ENCODE measurements around the gene HSH2D.
"Not testable (repeated sequence)": the region's sequence is repeated elsewhere in the genome, so short reads cannot be mapped to it uniquely, and the experiment has no call there.

Gene HSH2D, protein sequence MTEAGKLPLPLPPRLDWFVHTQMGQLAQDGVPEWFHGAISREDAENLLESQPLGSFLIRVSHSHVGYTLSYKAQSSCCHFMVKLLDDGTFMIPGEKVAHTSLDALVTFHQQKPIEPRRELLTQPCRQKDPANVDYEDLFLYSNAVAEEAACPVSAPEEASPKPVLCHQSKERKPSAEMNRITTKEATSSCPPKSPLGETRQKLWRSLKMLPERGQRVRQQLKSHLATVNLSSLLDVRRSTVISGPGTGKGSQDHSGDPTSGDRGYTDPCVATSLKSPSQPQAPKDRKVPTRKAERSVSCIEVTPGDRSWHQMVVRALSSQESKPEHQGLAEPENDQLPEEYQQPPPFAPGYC

DNA sequence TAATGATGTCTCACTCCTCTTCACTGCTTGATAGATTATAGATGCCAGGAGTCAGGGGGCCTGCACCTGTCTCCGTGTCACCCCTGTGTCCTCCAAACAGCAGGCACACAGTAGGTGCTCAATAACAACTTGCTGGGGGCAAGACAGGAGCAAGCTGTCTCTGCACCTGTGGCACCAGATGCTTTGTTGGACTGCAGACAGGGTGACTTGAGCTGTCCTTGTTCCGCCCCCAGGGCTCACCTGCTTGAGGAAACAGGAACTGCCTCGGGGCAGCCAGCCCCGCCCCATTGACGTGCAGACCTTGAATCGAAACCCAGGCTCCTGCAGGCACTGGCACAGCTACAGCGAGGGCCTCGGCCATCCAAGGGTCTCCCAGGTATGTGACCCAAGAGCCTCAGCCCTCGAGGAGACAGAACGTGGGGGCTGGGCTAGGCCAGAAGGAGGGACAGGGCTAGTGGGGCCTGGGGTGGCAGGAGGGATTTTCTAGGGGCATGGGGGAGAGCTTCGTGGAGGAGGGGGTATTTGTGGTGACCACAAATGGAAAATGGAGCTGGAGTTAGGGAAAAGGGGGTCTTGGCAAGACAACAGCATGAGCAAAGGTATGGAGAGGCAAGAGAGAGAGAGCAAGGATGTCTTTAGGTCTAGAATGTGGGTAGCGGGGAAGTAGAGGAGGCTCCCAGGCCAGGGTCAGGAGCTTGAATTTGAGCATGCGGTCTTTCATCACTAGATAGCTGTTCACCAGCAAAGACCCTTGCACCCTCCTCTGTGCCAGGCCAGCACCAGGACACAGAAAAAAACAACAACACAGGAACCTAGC is at the start of gene HSH2D:
Gene HSH2D, plus strand, starts transcription at position 287 of the 817 bp plus-strand sequence. CDS start 5,066 bp downstream, outside the sequence.
- H3K36me3 Mint-ChIP-seq (ENCODE audit: low read depth), result peaks cover 3% of the 10 kb centered on the region
- ATAC-seq (peak; percentile 94), DNase-seq (peak; percentile 78)
- peaks cover 2% of the 10 kb centered on the region for H3K27me3 Mint-ChIP-seq
- peak within 1 kb of the TSS; percentile 96 for H3K27ac Mint-ChIP-seq
- no peaks in the 10 kb centered on the region for H3K9me3 Mint-ChIP-seq
- H3K4me3 Mint-ChIP-seq, result peak within 1 kb of the TSS; percentile 94
- H3K4me1 Mint-ChIP-seq, result peaks cover 52% of the 10 kb centered on the region

DNA sequence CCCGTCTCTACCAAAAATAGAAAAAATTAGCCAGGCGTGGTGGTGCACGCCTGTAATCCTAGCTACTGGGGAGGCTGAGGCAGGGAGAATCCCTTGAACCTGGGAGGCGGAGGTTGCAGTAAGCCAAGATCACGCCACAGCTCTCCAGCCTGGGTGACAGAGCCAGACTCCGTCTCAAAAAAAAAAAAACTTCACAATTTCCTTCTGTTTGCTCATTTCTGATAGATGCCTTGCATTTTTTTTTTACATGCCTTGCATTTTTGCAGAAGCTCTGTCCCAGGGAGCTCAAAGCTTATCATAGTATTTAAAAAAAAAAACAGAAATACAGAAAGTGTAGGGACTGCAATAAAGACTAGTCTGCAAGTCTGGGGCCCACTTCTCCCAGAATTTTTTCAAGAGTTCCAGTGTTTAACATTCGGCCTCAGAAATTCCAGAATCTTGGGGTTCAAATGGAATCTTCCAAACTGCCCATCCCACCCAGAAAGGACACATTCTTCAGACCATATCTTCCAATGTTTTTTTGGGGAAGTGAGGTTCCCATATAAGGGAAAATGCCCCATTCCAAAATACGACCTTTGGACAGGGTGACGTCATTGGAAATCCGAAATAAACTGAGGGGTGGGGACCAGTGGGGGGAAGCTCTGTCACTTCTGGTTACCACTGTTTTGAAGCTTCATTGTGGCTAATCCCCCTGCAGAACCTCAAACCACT is 49.0 kb upstream of the HSH2D start:
- DNase-seq (no peak), ATAC-seq (no peak)
- no peaks in the 10 kb centered on the region for H3K9me3 Mint-ChIP-seq
- H3K36me3 Mint-ChIP-seq (ENCODE audit: low read depth), result peaks cover 77% of the 10 kb centered on the region
- H3K4me3 Mint-ChIP-seq, result peak overlapping the region; percentile 32
- H3K27ac Mint-ChIP-seq, result peak overlapping the region; percentile 88
- H3K4me1 Mint-ChIP-seq, result peaks cover 40% of the 10 kb centered on the region
- H3K27me3 Mint-ChIP-seq, result no peaks in the 10 kb centered on the region

DNA sequence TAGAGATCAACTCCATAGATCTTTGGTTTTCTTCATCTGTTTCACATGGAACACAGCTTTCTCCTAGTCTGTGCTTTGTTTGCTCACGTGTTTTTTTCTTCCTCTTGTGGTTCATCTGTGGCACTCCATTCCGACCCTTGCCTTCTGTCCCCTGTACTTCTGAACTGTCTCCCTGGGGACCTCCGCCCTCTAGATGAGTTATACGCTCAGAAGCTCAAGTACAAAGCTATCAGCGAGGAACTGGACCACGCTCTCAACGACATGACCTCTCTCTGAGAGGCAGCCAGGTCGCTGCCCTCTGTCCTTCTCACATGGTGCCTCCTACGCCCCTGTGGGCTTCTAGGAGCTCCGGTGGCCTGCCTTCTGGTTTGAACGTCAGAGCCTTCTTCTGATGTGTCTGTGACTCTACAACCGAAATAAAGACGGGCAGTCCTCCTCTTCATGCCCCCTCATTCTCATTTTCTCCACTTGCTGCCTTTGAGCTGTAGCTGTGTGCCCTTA is 48.4 kb upstream of the HSH2D start:
- Mint-ChIP-seq H3K27me3 (no peaks in the 10 kb centered on the region), H3K4me1 (peaks cover 40% of the 10 kb centered on the region), H3K27ac (peak overlapping the region; percentile 88), H3K36me3 (ENCODE audit: low read depth) (peaks cover 78% of the 10 kb centered on the region), H3K4me3 (peak overlapping the region; percentile 32), H3K9me3 (no peaks in the 10 kb centered on the region)
- DNase-seq (peak; percentile 52), ATAC-seq (peak; percentile 92)

DNA sequence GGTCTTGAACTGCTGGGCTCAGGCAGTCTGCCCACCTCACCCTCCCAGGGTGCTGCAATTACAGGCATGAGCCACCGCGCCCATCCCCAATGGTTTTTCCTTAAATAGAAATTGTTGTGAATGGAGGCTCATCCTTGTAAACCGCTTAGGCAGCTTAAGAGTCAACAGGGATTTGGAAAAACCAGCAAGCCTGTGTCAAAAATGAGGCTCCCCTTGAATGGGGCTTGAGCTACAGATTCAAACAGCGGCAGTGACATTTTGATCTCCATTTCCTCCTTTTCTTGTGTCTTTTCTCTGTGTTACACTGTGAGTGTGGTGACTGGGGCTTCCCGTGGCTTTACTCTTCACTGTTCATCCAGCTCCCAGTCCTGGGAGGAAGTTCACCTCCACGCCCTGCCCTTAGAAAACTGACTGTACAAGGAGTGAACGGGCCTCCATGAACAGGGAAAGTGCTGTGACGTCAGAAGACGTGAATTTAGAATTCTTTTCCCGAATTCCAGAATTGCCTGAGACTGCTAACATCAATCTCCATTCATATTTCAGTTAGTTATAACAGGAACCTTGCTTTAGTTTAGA is 47.1 kb upstream of the HSH2D start:
- Mint-ChIP-seq H3K9me3 (no peaks in the 10 kb centered on the region), H3K27me3 (no peaks in the 10 kb centered on the region), H3K4me1 (peaks cover 40% of the 10 kb centered on the region), H3K4me3 (peak overlapping the region; percentile 50), H3K36me3 (ENCODE audit: low read depth) (peaks cover 76% of the 10 kb centered on the region), H3K27ac (peak overlapping the region; percentile 93)
- ATAC-seq (no peak), DNase-seq (no peak)

DNA sequence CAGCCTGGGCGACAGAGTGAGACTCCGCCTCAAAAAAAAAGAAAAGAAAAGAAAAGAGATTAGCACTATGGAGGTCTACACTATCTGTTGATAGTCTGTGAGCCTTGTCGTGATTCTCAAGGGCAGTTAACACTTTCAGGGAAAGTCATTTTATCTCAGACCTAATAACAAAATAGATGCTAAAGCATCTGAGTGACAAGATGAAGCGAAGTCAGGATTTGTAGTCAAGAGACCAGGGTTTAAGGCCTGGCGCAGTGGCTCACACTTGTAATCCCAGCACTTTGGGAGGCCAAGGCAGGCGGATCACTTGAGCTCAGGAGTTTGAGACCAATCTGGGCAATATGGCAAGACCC is 45.1 kb upstream of the HSH2D start:
- ATAC-seq (no peak), DNase-seq (no peak)
- H3K27ac Mint-ChIP-seq, result no peak overlapping the region
- no peak overlapping the region for H3K4me3 Mint-ChIP-seq
- H3K4me1 Mint-ChIP-seq, result peaks cover 39% of the 10 kb centered on the region
- H3K9me3 Mint-ChIP-seq, result no peaks in the 10 kb centered on the region
- no peaks in the 10 kb centered on the region for H3K27me3 Mint-ChIP-seq
- peaks cover 73% of the 10 kb centered on the region for H3K36me3 Mint-ChIP-seq (ENCODE audit: low read depth)

DNA sequence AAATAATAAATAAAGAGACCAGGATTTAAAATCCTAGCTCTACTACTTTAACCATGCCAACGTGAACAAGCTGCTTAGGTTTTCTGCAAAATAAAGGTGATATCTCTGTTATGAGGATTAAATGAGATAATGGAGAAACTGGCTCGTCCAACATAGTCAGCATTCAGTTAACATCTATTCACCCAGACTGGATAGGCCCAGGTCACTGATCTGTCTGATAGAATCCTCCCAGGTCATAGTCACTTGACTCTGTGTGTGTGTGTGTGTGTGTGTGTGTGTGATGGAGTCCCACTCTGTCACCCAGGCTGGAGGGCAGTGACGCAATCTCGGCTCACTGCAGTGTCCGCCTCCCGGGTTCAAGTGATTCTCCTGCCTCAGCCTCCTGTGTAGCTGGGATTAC is 44.7 kb upstream of the HSH2D start:
- Mint-ChIP-seq H3K9me3 (no peaks in the 10 kb centered on the region), H3K4me3 (no peak overlapping the region), H3K36me3 (ENCODE audit: low read depth) (peaks cover 69% of the 10 kb centered on the region), H3K27ac (no peak overlapping the region), H3K27me3 (no peaks in the 10 kb centered on the region), H3K4me1 (peaks cover 35% of the 10 kb centered on the region)
- no peak for ATAC-seq
- DNase-seq, result no peak

DNA sequence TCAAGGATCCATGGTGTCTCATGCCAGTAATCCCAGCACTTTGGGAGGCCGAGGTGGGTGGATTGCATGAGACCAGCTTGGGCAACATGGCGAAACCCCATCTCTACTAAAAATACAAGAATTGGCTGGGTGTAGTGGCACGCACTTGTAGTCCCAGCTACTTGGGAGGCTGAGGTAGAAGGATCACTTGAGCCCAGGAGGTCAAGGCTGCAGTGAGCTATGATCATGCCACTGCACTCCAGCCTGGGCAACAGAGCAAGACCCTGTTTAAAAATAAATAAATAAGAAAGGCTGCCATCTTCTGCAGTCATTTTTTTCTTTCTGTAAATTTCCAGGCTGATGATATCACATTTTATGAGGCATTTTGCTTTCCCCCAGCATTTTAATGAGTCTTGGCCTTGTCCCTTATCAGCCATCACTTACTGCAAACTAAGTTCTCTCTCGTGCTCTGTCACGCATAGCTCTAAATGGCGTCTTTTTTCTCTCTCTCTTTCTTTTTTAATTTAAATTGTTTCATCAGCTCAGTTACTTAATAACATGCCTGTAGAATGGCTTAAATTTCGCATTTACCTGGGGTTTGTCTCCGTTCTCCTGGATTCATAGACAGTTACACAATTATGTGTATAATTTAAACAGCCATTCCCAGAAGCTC is 44.0 kb upstream of the HSH2D start:
- H3K27me3 Mint-ChIP-seq, H3K9me3 Mint-ChIP-seq, H3K4me3 Mint-ChIP-seq, H3K27ac Mint-ChIP-seq, DNase-seq, ATAC-seq: not testable (repeated sequence)
- H3K4me1 Mint-ChIP-seq, result peaks cover 30% of the 10 kb centered on the region
- H3K36me3 Mint-ChIP-seq (ENCODE audit: low read depth), result peaks cover 64% of the 10 kb centered on the region

DNA sequence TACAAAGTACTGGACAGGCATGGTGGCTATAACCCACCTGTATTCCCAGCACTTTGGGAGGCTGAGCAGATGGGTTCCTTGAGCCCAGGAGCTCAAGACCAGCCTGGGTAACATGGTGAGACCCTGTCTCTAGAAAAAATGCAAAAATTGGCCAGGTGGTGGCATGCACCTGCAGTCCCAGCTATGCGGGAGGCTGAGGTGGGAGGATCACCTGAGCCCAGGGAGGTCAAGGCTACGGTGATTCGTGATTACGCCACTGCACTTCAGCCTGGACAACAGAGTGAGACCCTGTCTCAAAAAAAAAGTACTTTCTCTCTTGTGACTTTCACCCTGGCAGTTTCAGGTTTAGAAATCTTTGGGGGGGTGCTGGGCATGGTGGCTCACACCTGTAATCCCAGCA is 43.0 kb upstream of the HSH2D start:
- no peak for DNase-seq
- no peaks in the 10 kb centered on the region for H3K9me3 Mint-ChIP-seq
- H3K27ac Mint-ChIP-seq, result no peak overlapping the region
- H3K4me3 Mint-ChIP-seq, result no peak overlapping the region
- H3K36me3 Mint-ChIP-seq (ENCODE audit: low read depth), result peaks cover 54% of the 10 kb centered on the region
- H3K27me3 Mint-ChIP-seq, result no peaks in the 10 kb centered on the region
- ATAC-seq, result no peak
- H3K4me1 Mint-ChIP-seq, result peaks cover 23% of the 10 kb centered on the region

DNA sequence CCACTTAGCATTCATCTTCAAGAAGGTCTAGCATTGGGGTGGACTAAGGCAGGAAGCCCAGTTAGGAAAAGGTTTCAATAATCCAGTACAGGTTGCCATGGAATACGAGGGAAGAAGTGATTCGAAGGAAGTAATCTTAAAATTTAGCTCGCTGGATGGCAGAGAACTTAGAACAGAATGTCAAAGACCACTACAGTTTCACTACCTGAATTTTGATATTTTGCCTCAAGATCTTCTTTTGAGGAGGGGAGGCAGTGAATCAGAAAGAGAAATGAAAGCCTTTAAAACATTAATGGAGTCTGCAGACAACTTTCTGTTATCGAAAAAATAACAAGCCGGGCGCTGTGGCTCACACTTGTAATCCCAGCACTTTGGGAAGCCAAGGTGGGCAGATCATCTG is 38.8 kb upstream of the HSH2D start:
- Mint-ChIP-seq H3K4me1 (peaks cover 7% of the 10 kb centered on the region), H3K27ac (no peak overlapping the region), H3K36me3 (ENCODE audit: low read depth) (peaks cover 19% of the 10 kb centered on the region), H3K4me3 (no peak overlapping the region), H3K27me3 (no peaks in the 10 kb centered on the region), H3K9me3 (no peaks in the 10 kb centered on the region)
- ATAC-seq (no peak), DNase-seq (no peak)

DNA sequence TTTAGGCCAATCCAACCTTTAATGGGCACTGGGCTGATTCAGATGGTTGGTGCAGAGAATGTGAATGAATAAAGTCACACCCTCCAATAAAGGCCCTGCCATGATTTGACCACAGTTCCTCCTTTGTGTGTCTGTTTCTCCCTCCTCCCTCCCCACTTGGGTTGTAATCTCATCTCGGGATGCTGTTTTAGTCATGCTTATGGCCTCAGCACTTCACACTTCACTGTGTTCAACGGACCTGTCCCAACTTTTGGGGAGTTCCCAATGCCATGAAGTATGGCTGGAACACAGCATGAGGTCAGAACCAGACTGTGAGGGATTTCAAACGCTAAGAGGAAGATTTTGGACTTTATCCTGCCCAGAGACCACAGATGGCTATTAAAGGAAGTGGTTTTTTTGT is 37.4 kb upstream of the HSH2D start:
- ATAC-seq (peak; percentile 53), DNase-seq (no peak)
- Mint-ChIP-seq H3K9me3 (no peaks in the 10 kb centered on the region), H3K4me1 (peaks cover 10% of the 10 kb centered on the region), H3K27ac (peak overlapping the region; percentile 43), H3K36me3 (ENCODE audit: low read depth) (peaks cover 12% of the 10 kb centered on the region), H3K4me3 (no peak overlapping the region), H3K27me3 (no peaks in the 10 kb centered on the region)

DNA sequence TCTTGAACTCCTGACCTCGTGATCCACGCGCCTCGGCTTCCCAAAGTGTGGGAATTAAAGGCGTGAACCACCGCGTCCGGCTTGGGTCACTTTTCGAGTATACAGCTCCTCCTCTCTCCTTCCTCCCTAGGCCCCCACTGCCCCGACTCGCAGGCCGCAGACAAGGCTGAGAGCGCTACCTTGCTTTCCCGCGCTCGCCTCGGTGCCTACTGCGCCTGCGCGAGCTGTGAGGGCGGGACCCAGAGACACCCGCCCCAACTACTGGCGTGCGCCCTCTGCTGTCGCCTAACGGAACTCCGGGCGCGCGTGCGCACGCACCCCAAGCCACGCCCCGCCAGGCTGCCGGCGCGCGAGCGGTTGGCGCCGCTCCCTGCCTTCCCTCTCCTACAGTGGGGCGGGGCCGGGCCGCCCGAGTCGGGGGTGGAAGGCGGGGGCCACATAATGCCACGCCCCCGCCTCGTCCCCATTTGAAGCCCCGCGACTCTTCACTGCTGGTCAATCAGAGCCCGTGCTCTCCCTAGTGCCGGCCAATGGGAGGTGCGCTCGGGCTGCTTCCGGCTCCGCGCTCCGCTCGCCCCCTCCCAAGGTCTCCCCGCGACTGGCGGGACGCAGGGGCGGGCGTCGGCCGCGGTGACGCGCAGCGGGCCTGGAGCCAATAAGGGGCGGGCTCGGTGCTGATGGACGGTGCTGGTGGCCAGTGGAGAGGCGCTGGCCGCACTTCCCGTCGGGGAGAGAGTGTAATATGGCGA is 32.2 kb upstream of the HSH2D start, which contains the start of gene RAB8A:
Gene RAB8A, plus strand, starts transcription at position 730 of the 749 bp plus-strand sequence. Its CDS starts 13 bp downstream, at position 743.
- no peaks in the 10 kb centered on the region for H3K9me3 Mint-ChIP-seq
- DNase-seq (peak; percentile 100), ATAC-seq (peak; percentile 97)
- peak within 1 kb of the TSS; percentile 96 for H3K4me3 Mint-ChIP-seq
- peaks cover 20% of the 10 kb centered on the region for H3K36me3 Mint-ChIP-seq (ENCODE audit: low read depth)
- H3K27me3 Mint-ChIP-seq, result no peaks in the 10 kb centered on the region
- H3K4me1 Mint-ChIP-seq, result peaks cover 40% of the 10 kb centered on the region
- H3K27ac Mint-ChIP-seq, result peak within 1 kb of the TSS; percentile 97

DNA sequence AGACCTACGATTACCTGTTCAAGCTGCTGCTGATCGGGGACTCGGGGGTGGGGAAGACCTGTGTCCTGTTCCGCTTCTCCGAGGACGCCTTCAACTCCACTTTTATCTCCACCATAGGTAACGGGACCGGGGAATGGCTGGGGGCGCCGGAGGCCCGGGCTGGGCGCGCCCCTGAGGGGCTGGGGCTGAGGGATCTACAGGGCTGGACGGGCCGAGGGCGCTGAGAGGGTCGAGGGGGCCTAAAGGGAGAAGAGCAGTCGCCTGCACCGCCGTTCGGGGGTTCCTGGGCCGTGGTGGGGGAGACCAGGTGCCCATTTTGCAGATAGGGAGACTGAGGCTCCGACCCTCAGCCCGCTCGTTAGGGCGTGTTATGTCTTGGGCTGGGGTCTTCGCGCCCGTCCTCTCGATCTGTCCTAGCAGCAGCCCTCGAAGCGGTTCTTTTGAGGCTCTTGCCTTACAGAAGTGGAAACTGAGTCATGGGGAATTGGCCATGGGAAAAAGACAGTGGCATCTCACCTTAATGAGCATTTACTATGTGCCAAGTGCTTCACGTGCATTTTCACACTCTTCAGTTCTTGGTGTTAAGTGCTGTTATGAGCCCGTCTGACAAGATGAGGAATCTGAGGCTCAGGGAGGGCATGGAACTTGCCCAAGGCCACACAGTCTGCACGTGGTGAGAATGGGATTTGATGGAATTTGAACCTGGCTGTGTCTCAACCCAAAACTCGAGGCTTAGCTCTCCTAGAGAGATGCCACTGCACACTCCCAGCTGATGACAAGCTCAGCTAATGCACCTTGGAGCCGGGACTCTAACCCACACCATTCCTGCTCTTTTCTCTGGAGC is 31.4 kb upstream of the HSH2D start:
- H3K4me3 Mint-ChIP-seq, result peak overlapping the region; percentile 96
- H3K27ac Mint-ChIP-seq, result peak overlapping the region; percentile 97
- H3K27me3 Mint-ChIP-seq, result no peaks in the 10 kb centered on the region
- no peaks in the 10 kb centered on the region for H3K9me3 Mint-ChIP-seq
- DNase-seq (no peak), ATAC-seq (no peak)
- H3K36me3 Mint-ChIP-seq (ENCODE audit: low read depth), result peaks cover 24% of the 10 kb centered on the region
- H3K4me1 Mint-ChIP-seq, result peaks cover 48% of the 10 kb centered on the region
